ENCODE measurements around the gene C16orf87.

Gene C16orf87

DNA sequence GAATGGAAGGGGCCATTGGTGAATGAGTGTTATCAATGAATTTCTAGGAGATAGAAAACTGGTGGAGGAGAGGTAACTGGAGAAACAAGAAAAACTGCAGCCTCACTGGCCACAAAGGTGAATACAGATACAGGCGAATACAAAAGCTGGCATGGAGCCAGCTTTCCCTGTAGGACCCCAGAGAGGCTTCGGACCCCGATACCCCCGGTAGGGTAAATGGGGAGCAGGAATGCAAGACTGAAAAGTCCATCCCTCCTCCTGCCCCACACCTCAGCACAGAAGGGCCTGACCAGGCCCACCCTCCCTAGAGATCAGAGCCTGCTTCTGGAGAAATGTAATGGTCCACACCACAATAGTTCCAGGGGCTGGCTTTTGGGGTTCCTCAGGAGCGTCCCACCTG, 78.0 kb downstream of the C16orf87 start:
- DNase-seq: no peak

- DNase-seq: no peak
Observed at GRCh38 chr16:46751381-46751780, 79.6 kb downstream of the C16orf87 start.

DNA sequence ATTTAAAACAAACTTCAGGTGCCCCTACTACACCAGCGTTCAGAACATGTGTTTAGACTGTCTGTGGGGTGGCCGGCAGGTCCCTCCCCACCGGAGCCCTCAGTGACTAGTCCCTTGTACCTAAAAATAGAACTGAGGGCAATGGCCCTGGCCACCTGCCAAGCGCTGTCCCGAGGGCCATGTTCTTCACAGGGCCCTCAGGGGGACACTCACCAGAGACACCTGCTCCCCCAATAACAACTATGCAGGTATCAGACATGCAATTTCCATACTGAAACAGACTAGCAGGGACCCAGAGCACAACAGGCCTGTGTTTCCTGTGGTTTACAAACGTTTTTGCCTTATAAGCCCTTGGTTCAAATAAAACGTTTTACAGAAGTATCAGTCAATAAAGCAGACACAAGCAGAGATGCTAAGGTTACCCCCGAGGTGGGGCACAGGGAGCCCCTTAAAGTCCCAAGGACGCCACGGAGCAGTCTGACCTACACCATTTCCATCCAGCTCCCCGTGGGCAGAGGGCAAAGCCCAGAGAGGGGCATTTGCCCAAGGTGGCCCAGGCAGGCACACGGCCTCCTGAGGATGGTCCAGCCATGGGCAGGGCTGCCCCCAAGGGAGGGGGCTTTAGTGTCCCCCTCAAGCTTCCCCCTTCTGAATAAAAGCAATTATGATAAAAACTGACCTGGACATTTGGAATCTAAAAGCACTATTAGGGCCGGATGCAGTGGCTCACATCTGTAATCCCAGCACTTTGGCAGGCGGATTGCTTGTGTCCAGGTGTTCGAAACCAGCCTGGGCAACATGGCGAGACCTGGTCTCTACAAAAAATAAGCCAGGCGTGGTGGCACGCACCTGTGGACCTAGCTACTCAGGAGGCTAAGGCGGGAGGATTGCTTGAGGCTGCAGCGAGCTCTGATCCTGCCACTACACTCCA, 81.9 kb downstream of the C16orf87 start:
- no peak for DNase-seq

GRCh38 chr16:46747777-46748651, 83.0 kb downstream of the C16orf87 start, which contains the start of gene MYLK3:
TSS of gene MYLK3 (minus strand) at chr16:46748344. CDS start at chr16:46748193, 151 bp downstream.
- no peak for DNase-seq

- no peak for DNase-seq
Observed at GRCh38 chr16:46746821-46747776, 83.9 kb downstream of the C16orf87 start.

Data from NCI-H1694 (cell line).